Astrocyte (in vitro differentiated cells and primary cell): ENCODE data around the gene BCAR1.
"Not testable (repeated sequence)": the region's sequence is repeated elsewhere in the genome, so short reads cannot be mapped to it uniquely, and the experiment has no call there.

Experiments
- EZH2 ChIP-seq: IDR thresholded peaks from 2 replicates; pipeline ENCODE4 v1.6.1; 2012; ENCODE audit warnings: mild to moderate bottlenecking, low read length, inconsistent platforms; ENCODE audit not compliant: insufficient read depth
- TF ChIP-seq, protein P1 (sequence below): IDR thresholded peaks from 2 replicates; pipeline ENCODE4 v1.5.1; 2011; ENCODE audit warnings: low read depth, mild to moderate bottlenecking, inconsistent platforms, low read length, moderate library complexity; ENCODE audit not compliant: insufficient read depth

DNA sequence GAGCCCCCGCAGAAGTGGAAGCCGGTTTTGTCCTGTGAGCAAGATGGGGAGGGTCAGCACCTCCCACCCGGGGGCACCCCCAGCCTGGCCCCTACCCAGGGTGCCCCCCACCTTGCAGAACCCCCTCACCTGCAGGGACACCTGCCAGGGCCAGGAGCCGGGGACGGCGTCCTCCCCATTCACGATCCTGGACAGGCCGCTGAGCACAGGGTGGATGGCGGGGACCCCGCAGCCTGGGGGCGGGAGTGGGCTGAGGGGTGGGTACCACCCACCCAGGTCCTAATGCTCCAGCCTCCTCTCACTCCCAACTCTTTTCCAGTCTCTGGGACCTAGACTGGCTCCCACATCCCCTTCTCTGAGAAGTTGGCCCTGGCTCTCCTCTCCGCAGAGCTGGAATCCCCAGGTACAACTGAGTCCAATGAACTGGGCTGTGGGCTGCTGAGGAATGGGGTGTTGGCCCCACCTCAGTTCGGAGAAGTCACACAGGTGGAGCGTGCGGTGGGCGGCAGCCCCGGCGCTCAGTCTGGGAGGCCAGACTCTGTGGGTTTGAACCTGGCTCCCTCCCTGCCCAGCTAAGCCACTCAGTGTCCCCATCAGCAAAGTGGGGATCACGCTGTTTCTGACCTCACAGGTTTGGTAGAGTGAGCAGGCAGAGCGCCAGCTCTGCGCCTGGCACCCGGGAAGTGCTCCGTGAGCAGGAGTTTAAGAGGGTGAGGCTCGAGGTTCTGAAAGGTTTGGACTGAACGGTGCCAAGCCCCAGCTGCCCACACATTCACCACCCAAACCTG, 45.3 kb downstream of the BCAR1 start:
- TF ChIP-seq, protein P1, sequence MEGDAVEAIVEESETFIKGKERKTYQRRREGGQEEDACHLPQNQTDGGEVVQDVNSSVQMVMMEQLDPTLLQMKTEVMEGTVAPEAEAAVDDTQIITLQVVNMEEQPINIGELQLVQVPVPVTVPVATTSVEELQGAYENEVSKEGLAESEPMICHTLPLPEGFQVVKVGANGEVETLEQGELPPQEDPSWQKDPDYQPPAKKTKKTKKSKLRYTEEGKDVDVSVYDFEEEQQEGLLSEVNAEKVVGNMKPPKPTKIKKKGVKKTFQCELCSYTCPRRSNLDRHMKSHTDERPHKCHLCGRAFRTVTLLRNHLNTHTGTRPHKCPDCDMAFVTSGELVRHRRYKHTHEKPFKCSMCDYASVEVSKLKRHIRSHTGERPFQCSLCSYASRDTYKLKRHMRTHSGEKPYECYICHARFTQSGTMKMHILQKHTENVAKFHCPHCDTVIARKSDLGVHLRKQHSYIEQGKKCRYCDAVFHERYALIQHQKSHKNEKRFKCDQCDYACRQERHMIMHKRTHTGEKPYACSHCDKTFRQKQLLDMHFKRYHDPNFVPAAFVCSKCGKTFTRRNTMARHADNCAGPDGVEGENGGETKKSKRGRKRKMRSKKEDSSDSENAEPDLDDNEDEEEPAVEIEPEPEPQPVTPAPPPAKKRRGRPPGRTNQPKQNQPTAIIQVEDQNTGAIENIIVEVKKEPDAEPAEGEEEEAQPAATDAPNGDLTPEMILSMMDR, result not testable (repeated sequence)
- not testable (repeated sequence) for TF ChIP-seq EZH2
